Vagina (tissue), 2 donors: ENCODE results near the gene TENM4.

Experiments
- CTCF ChIP-seq, 3 experiments: fragments of 450-650 bp in 2 of 3; fragments of 200-600 bp in 1 of 3; sonication (generic) in 1 of 3; IDR thresholded peaks; one replicate each; pipeline ENCODE4 v1.5.1; 2017 to 2019; ENCODE audit warnings: antibody characterized with exemption in 3 of 3, mild to moderate bottlenecking in 2 of 3, moderate library complexity in 2 of 3
- POLR2A ChIP-seq, 2 donors: fragments of 450-650 bp; IDR thresholded peaks; one replicate each; pipeline ENCODE4 v1.6.1; 2017; ENCODE audit warnings: antibody characterized with exemption in 2 of 2, mild to moderate bottlenecking in 2 of 2, moderate library complexity in 2 of 2
- POLR2AphosphoS5 ChIP-seq, 2 donors: sonication (generic); formaldehyde crosslinking; IDR thresholded peaks; one replicate each; pipeline ENCODE4 v1.9.0; 2017; ENCODE audit warnings: antibody characterized with exemption in 2 of 2, mild to moderate bottlenecking in 2 of 2, low read depth in 1 of 2; ENCODE audit not compliant: insufficient read depth in 1 of 2

GRCh38 chr11:79472819-79473529, 32.1 kb upstream of the TENM4 start:
- TF ChIP-seq CTCF (IDR thresholded peaks at IDR 0.05), result no peak
- TF ChIP-seq POLR2AphosphoS5 (IDR thresholded peaks at IDR 0.05; ENCODE audit: insufficient read depth in 1 of 2, low read depth in 1 of 2), result no peak
- TF ChIP-seq POLR2A (IDR thresholded peaks at IDR 0.05), result no peak
